PFSK-1 (cell line): Measurements from ENCODE around the gene XXYLT1.

Experiments
- POLR2AphosphoS5 ChIP-seq: IDR thresholded peaks from 2 replicates; pipeline ENCODE4 v1.6.1; 2012; ENCODE audit warnings: low read depth, mild to moderate bottlenecking, control low read depth, low read length, moderate library complexity
- SIN3A ChIP-seq: IDR thresholded peaks from 2 replicates; pipeline ENCODE4 v1.6.1; 2012; ENCODE audit warnings: mild to moderate bottlenecking, low read length, moderate library complexity, borderline replicate concordance; ENCODE audit not compliant: insufficient read depth

DNA sequence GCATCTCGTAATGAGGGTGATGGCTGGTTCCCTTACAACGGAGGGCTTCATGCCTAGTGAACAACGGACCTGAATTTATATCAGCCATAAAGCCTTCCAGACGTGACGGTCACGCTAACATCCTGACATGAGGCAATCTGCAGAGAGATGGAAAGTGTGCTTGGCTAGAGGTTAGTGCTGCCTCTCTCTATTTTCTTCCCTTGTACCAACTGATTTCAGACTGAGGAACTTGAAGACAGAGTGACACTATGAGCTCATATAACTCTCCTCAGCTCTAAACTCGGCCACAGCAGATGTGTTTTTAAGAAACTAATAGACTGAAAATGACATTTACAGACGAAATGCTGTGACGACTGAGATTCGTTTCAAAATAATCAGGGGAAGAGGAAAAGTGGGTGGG lies 122.4 kb downstream of the XXYLT1 start:
- no peak for TF ChIP-seq POLR2AphosphoS5
- no peak for TF ChIP-seq SIN3A
